Mesenchymal stem cell (in vitro differentiated cells and primary cell): ENCODE data around the gene RANBP10.

ENCODE experiments used
- DNase-seq: peaks from one replicate; pipeline ENCODE4 v3.0.0-alpha.2; 2013
- H2AFZ ChIP-seq: one replicate; pipeline ENCODE4 v1.6.1; 2013; ENCODE audit warnings: low read depth, mild to moderate bottlenecking, control low read depth, inconsistent platforms, low read length, moderate library complexity
- H2AK5ac ChIP-seq: 2 replicates; pipeline ENCODE4 v1.6.1; 2013; ENCODE audit warnings: low read length, moderate library complexity, mild to moderate bottlenecking, inconsistent platforms; ENCODE audit not compliant: severe bottlenecking
- H2BK120ac ChIP-seq: one replicate; pipeline ENCODE4 v1.6.1; 2013; ENCODE audit warnings: low read depth, mild to moderate bottlenecking, inconsistent platforms, low read length, moderate library complexity
- H2BK12ac ChIP-seq, 2 experiments: one replicate each; pipeline ENCODE4 v1.6.1; 2013; ENCODE audit warnings: inconsistent platforms in 2 of 2, low read length in 2 of 2, mild to moderate bottlenecking in 2 of 2, moderate library complexity in 2 of 2, control low read depth in 1 of 2
- H2BK15ac ChIP-seq: one replicate; pipeline ENCODE4 v1.6.1; 2013; ENCODE audit warnings: mild to moderate bottlenecking, low read depth, inconsistent platforms; ENCODE audit not compliant: poor library complexity, severe bottlenecking
- H2BK5ac ChIP-seq: 2 replicates; pipeline ENCODE4 v1.6.1; 2013; ENCODE audit warnings: low read depth, mild to moderate bottlenecking, low read length, control low read depth, inconsistent platforms; ENCODE audit not compliant: poor library complexity, severe bottlenecking
- H3K14ac ChIP-seq, 2 experiments: one replicate each; pipeline ENCODE4 v1.6.1; 2013; ENCODE audit warnings: inconsistent platforms in 2 of 2, low read length in 2 of 2, control low read depth in 1 of 2, mild to moderate bottlenecking in 1 of 2, moderate library complexity in 1 of 2
- H3K18ac ChIP-seq, 2 experiments: one replicate each; pipeline ENCODE4 v1.6.1; 2013; ENCODE audit warnings: inconsistent platforms in 2 of 2, low read length in 2 of 2, control low read depth in 1 of 2, low read depth in 1 of 2, mild to moderate bottlenecking in 1 of 2
- H3K23ac ChIP-seq, 2 experiments: one replicate each; pipeline ENCODE4 v1.6.1; 2013; ENCODE audit warnings: inconsistent platforms in 2 of 2, low read length in 2 of 2, mild to moderate bottlenecking in 2 of 2, moderate library complexity in 2 of 2, control low read depth in 1 of 2
- H3K27ac ChIP-seq: 2 replicates; pipeline ENCODE4 v1.5.1; 2013; ENCODE audit warnings: mild to moderate bottlenecking, moderate library complexity, low read length, control low read depth, inconsistent platforms; ENCODE audit not compliant: poor library complexity, severe bottlenecking
- H3K27me3 ChIP-seq, 2 experiments: 2 replicates each; pipeline versions ENCODE4 v1.6.1 to v1.7.0; 2013; ENCODE audit warnings: low read length in 2 of 2, mild to moderate bottlenecking in 2 of 2, moderate library complexity in 2 of 2, control low read depth in 1 of 2, inconsistent platforms in 1 of 2; ENCODE audit not compliant: control insufficient read depth in 1 of 2, insufficient read depth in 1 of 2
- H3K36me3 ChIP-seq, 2 experiments: 2 replicates each; pipeline versions ENCODE4 v1.6.1 to v1.7.0; 2013; ENCODE audit warnings: low read length in 2 of 2, control low read depth in 1 of 2, inconsistent platforms in 1 of 2, low read depth in 1 of 2, mild to moderate bottlenecking in 1 of 2; ENCODE audit not compliant: insufficient read depth in 2 of 2, control insufficient read depth in 1 of 2
- H3K4ac ChIP-seq, 2 experiments: one replicate each; pipeline ENCODE4 v1.6.1; 2013; ENCODE audit warnings: inconsistent platforms in 2 of 2, low read length in 2 of 2, mild to moderate bottlenecking in 2 of 2, moderate library complexity in 2 of 2, control low read depth in 1 of 2, low read depth in 1 of 2
- H3K4me1 ChIP-seq: 2 replicates; pipeline ENCODE4 v1.6.1; 2013; ENCODE audit warnings: low read depth, low read length, control low read depth; ENCODE audit not compliant: control insufficient read depth, insufficient read depth
- H3K4me2 ChIP-seq: 2 replicates; pipeline ENCODE4 v1.6.1; 2013; ENCODE audit warnings: low read length, mild to moderate bottlenecking, inconsistent platforms; ENCODE audit not compliant: poor library complexity, severe bottlenecking
- H3K4me3 ChIP-seq, 2 experiments: 2 replicates each; pipeline versions ENCODE4 v1.5.1 to v1.7.0; 2013; ENCODE audit warnings: low read length in 2 of 2, mild to moderate bottlenecking in 2 of 2, control low read depth in 1 of 2, low read depth in 1 of 2; ENCODE audit not compliant: insufficient read depth in 1 of 2
- H3K79me1 ChIP-seq: replicated peaks from 2 replicates; pipeline ENCODE4 v1.6.1; 2013; ENCODE audit warnings: mild to moderate bottlenecking, control low read depth, low read length, inconsistent platforms; ENCODE audit not compliant: poor library complexity, severe bottlenecking
- H3K9ac ChIP-seq: 2 replicates; pipeline ENCODE4 v1.7.0; 2013; ENCODE audit warnings: mild to moderate bottlenecking, low read length, moderate library complexity
- H3K9me3 ChIP-seq: 2 replicates; pipeline ENCODE4 v1.7.0; 2013; ENCODE audit warnings: mild to moderate bottlenecking, low read length; ENCODE audit not compliant: control insufficient read depth
- H4K8ac ChIP-seq: one replicate; pipeline ENCODE4 v1.6.1; 2013; ENCODE audit warnings: inconsistent platforms, mild to moderate bottlenecking, low read length, moderate library complexity
- H4K91ac ChIP-seq: one replicate; pipeline ENCODE4 v1.6.1; 2013; ENCODE audit warnings: mild to moderate bottlenecking, low read length, inconsistent platforms
- WGBS: methylation state at CpG from one replicate; pipeline ENCODE4 v1.1.7; 2013; ENCODE audit warnings: mixed read lengths; 5-methylcytosine and 5-hydroxymethylcytosine counted together

RANBP10 gene

GRCh38 chr16:67729636-67730248, 76.6 kb downstream of the RANBP10 start:
- no peak overlapping the region for H3K4me3 ChIP-seq
- H3K23ac ChIP-seq, result no peak overlapping the region
- peaks cover 2% of the 10 kb centered on the region for H3K4me1 ChIP-seq
- peaks cover 78 to 83% of the 10 kb centered on the region in 2 experiments for H3K36me3 ChIP-seq
- H3K79me1 ChIP-seq, result peaks cover 7% of the 10 kb centered on the region
- no peak overlapping the region for H3K14ac ChIP-seq
- no peaks in the 10 kb centered on the region for H3K9me3 ChIP-seq
- no peak overlapping the region for H3K4ac ChIP-seq
- no peaks in the 10 kb centered on the region for H3K27me3 ChIP-seq
- H2BK12ac ChIP-seq, result no peak overlapping the region
- H2AK5ac ChIP-seq, result no peak overlapping the region
- H2AFZ ChIP-seq, result no peak overlapping the region
- no peak overlapping the region for H3K9ac ChIP-seq
- H3K27ac ChIP-seq, result no peak overlapping the region
- no peak overlapping the region for H3K4me2 ChIP-seq
- no peak overlapping the region for H2BK120ac ChIP-seq
- DNase-seq, result no peak
- H4K91ac ChIP-seq, result no peak overlapping the region
- no peak overlapping the region for H3K18ac ChIP-seq
- 95% methylated on average over 11 of the region's 14 CpGs for WGBS
- H2BK15ac ChIP-seq, result no peak overlapping the region
- H4K8ac ChIP-seq, result no peak overlapping the region
- no peak overlapping the region for H2BK5ac ChIP-seq

- H3K27me3 ChIP-seq, result no peaks in the 10 kb centered on the region
- H3K4me2 ChIP-seq, result no peak overlapping the region
- H3K79me1 ChIP-seq, result peaks cover 9% of the 10 kb centered on the region
Observed at GRCh38 chr16:67727521-67728485, 78.6 kb downstream of the RANBP10 start.

GRCh38 chr16:67726106-67727034, 80.0 kb downstream of the RANBP10 start:
- H2BK12ac ChIP-seq, result no peak overlapping the region
- no peak overlapping the region for H2AFZ ChIP-seq
- WGBS, result 97% methylated on average over 8 of the region's 8 CpGs
- H3K4me3 ChIP-seq, result no peak overlapping the region
- H3K36me3 ChIP-seq, result peaks cover 61 to 72% of the 10 kb centered on the region in 2 experiments
- no peak overlapping the region for H4K8ac ChIP-seq
- H2BK120ac ChIP-seq, result no peak overlapping the region
- no peak overlapping the region for H2BK15ac ChIP-seq
- H3K14ac ChIP-seq, result no peak overlapping the region
- no peaks in the 10 kb centered on the region for H3K27me3 ChIP-seq
- no peaks in the 10 kb centered on the region for H3K9me3 ChIP-seq
- no peak overlapping the region for H4K91ac ChIP-seq
- H3K4me2 ChIP-seq, result no peak overlapping the region
- DNase-seq, result no peak
- H3K4me1 ChIP-seq, result peaks cover 10% of the 10 kb centered on the region
- H2BK5ac ChIP-seq, result no peak overlapping the region
- H3K18ac ChIP-seq, result no peak overlapping the region
- no peak overlapping the region for H3K4ac ChIP-seq
- H3K27ac ChIP-seq, result no peak overlapping the region
- H3K23ac ChIP-seq, result no peak overlapping the region
- H3K79me1 ChIP-seq, result peaks cover 9% of the 10 kb centered on the region
- no peak overlapping the region for H2AK5ac ChIP-seq
- H3K9ac ChIP-seq, result no peak overlapping the region

More at GRCh38 chr16:67727521-67728485, 78.6 kb downstream of the RANBP10 start:
- no peak overlapping the region for H3K4ac ChIP-seq
- no peak overlapping the region for H3K23ac ChIP-seq
- DNase-seq, result no peak
- H3K9me3 ChIP-seq, result no peaks in the 10 kb centered on the region
- no peak overlapping the region for H3K18ac ChIP-seq
- 94% methylated on average over 22 of the region's 22 CpGs for WGBS
- H3K14ac ChIP-seq, result no peak overlapping the region
- no peak overlapping the region for H4K8ac ChIP-seq
- H2BK120ac ChIP-seq, result no peak overlapping the region
- no peak overlapping the region for H2AFZ ChIP-seq
- H2AK5ac ChIP-seq, result no peak overlapping the region
- H3K9ac ChIP-seq, result no peak overlapping the region
- no peak overlapping the region for H2BK5ac ChIP-seq
- peaks cover 9% of the 10 kb centered on the region for H3K4me1 ChIP-seq
- peaks cover 70 to 80% of the 10 kb centered on the region in 2 experiments for H3K36me3 ChIP-seq
- no peak overlapping the region for H3K4me3 ChIP-seq
- H2BK15ac ChIP-seq, result no peak overlapping the region
- no peak overlapping the region for H3K27ac ChIP-seq
- H4K91ac ChIP-seq, result no peak overlapping the region
- no peak overlapping the region for H2BK12ac ChIP-seq
